GM19455 (cell line): ENCODE data around the gene SCMH1.

Experiments used
- ATAC-seq: cut with Tn5 transposase; IDR thresholded peaks from one replicate; pipeline ENCODE4 v1.9.1; 2021; ENCODE audit not compliant: unreplicated experiment

The SCMH1 gene

DNA sequence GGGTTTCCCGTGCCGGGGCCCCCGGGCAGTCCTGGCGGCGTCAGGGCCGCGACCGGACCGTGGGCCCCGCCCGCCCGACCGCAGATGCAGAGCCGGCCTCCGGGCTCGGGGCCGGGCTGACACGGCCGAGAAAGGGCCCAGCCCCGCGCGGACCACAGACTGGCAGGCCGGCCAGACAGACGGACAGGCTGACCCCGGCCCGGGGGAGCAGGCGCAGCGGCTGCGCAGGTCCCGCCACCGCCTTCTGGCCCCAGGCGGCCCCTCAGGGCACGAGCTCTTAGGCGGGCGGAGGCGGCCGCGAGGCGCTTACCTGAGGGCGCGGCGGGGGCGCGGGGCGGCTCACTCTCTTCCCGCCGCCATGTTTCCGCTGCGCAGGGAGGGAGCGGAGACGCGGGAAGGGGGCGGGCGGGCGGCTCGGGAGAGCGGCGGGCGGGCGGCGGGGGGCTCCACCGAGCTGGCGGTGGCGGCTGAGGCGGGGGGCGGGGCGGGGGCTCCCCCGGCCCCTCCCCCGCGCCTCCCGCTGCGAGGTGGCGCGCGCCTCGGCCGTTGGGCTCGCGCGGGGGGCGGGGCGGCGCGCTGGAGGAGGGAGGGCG, at the start of gene SCMH1:
SCMH1 (minus strand) TSS at position 558 of the 593 bp plus-strand sequence. CDS start 56,173 bp downstream, outside the sequence.
- ATAC-seq = peak; percentile 48

DNA sequence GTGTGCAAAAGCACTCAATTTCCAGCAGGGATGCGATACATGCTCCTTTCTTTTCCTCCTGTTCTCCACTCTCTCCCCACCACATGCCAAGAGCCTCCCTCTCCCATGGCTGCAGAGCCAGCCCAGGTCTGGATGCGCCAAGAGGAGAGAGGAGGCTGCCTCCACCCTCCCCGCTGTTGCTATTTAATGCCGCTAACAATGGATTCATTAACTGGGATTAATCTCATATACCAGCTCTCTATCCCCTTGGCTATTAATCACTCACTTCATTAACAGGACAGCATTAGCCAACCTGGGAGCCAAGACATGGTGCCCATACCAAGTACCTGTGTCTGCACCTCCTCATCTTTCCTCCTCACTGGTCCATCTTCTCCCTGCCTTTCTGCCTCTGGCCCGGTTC, 49.1 kb upstream of the SCMH1 start:
- ATAC-seq = no peak

DNA sequence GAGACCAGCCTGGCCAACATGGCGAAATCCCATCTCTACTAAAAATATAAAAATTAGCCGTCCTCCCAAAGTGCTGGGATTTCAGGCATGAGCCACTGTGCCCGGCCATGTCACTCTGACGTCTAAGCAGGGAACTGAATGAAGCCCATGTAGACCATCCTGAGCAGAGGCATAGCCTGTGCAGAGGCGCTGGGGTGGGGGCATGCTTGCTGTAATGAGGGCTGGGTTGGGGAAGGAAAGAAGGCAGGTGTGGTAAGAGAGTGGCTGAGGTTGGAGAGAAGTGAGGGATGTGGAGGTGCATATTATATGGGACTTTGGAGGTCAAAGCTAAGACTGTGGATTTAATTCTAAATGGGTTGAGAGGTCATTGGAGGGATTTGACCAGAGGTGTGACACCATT, 47.1 kb upstream of the SCMH1 start:
- no peak for ATAC-seq

DNA sequence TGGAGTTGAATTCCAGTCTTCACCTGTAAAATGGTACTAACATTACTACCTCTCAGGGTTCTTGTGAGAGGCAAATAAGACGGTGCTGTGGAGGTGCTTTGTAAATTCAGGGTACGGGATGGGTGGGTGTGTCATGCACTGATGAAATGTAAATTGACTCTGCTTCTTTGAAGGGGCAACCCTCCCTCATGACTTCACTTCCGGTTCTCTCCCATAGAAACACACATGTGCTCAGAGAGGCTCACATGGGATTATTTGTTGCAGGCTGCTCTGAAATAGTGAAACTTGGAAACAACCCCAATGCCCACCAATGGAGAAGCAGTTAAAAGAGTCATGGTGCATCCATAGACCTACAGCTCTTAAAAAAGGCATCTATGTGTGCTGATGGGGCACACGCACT, 44.9 kb upstream of the SCMH1 start:
- ATAC-seq = no peak

DNA sequence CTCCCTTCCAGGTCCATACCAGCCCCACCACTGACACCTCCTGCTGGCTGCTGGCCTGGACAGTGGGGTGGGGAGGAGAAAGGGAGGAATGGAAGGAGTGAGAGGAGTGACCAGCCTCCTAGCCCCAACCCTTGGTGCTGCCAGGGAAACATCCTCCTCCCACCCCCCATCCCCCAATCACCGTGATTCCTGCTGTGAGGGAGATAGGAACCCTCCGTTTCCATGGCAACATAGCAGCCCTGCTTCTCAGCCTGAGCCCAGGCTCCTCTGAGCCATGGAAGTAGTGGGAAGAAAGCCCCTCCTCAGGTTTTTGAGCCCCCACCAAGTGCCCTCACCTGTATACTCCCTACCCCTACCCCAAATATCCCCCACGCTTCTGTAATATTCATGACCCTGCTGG, 44.4 kb upstream of the SCMH1 start:
- ATAC-seq = no peak

DNA sequence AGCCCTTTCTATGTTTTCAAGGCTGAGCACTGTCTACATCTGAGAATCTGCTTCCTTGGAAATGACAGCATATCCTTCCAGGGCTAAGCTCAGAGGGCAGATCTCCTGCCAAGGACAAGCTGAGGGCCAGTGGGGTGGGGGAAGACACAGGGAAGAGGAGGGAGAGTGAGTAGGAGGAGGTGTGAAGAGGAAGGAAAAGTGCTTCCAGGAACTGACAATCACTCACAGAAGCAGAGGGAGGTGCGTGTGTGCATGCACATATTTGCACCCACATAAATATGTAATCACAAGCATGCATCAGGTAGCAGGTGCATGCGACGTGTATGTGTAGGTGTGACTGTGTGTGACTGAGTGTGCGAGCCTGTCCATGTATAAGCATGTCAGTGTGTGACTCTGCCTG, 43.7 kb upstream of the SCMH1 start:
- ATAC-seq = no peak

DNA sequence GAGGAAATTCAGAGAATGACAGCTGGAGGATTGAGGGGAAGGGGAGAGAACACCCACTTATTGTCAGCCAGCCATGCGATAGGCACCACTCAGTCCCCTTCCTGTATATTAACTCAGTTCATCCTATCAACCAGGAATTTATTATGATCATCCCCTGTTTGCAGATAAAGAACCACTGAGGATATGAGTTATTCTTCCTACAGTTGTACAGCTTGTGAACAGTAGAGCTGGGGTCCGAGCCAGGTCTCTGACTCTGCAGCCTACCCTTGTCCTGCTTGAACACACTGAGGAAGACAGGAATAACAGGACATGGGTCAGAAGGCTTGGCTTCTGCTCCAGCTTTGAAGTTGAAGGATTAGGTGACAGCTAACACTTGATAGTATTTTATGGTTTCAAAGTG, 42.0 kb upstream of the SCMH1 start:
- no peak for ATAC-seq

DNA sequence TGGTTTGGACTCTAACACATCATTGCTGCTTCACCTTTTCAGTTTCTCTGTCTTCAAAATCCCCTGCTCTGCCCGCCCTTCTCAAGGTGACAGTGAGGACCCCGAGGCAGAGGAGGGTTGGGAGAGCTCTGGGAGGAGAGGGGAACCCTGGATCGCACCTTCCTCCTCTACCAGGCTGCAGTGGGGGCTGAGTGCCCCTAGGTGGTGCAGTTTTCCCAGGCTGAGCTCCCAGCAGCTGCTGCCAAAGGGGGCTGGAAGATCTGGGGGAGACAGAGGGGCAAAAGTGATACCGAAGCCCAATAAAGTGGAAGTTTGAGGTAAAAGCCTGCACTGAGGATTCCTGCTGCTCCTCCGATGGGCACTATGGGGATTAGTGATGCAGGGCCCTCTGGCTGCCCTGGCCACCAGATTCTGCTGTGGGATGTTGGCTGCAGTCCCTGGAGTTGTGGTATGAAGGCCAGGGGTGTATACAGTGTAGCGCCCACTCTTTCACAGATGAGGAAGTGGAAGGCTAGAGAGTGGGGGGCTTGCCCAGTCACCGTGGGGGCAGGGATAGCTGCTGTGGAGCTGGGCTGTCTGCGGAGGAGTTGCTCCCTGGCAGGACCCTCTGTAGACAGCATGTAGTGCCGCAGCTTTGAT, 40.7 kb upstream of the SCMH1 start:
- no peak for ATAC-seq

DNA sequence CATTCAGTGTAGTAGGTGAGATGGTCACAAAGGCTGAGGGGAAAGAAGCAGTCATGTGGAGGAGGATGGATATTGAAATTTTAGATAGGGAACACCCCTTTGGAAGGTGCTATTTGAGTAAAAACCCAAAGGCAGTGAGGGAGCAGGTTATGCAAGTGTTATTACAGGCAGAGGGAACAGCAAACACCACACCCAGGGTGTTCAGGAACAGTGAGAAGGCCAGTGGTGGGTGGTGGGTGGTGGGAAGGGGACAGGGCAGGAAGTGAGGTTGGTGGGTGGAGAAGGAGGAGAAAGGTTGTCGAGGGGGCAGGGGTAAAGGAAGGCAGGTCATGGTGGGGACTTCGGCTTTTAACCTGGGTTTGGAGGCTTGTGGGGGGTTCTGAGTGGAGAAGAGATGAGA, 39.2 kb upstream of the SCMH1 start:
- ATAC-seq = no peak

DNA sequence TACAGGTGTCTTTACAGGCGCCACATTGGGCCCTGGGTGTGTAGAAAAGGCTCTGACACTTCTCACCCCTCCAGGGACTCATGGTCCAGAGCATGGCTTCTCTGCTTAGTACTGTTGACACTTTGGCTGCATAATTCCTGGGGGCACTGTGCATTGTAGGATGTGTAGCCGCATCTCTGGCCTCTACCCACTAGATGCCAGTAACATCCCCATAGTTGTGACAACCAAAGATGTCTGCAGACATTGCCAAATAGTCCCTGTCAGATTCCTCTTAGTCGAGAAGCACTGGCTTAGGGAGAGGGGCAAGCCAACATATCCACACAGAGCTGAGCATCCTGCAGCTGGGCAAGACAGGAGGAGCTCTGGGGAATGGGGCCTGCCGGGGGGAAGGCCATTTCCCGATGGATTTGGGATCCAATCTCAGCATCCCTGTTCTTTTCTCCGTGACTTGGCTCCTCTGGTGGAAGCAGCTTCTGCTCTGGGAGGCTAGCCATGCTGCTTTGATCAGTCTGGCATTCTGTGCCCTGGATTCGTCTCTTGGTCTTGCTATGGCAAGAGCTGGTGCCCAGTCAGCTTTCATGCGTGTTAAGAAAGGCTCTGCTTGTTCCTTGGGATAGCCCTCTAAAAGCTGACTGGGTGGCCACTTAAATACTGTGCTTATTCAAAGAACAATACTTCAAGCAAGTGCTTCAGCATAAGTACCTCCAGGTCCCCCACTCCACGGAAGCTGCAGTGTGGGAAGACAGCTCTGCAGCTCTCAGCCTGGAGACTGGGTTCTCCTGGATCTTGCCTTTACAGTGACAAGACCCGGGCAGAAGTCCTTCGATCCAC, 38.3 kb upstream of the SCMH1 start:
- ATAC-seq = no peak

DNA sequence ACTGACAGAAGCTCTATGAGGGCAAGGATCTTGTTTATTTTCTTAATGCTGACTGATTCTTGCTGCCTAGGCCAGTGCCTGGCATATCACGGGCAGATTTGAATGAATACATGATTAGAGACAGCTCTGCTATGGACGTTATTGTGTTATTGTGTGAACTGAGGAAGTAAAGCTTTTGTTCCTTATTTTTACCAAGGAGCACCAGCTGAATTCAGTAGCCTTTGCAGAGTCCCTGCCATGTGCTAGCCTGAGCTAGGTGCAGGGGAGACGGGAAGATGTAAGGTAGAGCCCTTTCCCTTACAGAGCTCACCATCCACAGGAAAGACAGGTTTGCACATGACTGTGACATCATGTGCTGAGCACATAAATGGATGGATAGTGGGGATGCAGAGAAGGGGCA, 36.0 kb upstream of the SCMH1 start:
- ATAC-seq = no peak

DNA sequence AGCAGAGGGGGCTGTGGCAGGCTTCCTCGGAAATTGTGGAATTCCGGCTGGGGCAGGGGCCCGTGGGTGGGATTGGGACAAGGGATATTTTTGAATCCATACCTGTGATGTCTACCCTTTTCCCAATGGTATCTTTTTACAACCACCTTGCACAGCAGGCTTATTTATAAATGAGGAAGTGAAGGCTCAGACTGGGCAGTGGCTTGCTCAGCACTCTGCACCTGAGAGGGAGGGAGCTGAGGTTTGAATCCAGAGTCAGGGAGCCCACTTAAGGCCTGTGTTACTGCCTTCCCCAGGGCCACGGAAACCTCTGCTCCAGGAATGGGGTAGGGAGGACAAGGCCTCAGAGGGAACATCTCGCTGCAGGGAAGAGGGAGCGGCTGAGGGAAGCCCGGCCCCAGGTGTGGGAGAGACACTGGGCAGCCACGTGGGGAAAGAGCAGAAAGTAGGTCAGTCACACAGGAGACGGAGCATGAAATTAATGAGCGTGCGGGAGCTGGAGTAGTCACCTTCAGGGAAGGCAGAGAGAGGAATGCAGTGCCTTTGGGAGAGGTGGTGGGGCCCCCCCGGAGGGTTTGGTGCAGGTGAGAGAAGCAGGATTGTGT, 35.4 kb upstream of the SCMH1 start:
- ATAC-seq = no peak

DNA sequence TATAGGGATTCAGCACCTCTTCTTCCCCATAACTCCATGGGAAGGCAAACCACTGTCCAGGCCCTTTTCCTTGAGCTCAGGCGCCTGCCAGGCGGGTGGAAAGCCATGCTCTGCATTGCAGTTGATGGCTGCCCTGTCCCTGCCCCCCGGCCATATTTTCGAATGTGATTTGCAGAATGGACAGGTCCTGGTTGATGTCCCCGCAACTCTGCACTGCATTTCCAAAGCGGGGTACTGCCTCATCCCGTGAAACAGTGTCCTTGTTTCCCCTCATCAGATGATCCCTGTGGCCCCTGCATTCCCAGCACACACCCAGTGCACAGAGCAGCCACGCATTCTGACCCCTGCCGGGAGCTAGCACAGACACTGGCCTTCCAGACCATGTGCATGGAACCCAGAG, 33.7 kb upstream of the SCMH1 start:
- no peak for ATAC-seq

DNA sequence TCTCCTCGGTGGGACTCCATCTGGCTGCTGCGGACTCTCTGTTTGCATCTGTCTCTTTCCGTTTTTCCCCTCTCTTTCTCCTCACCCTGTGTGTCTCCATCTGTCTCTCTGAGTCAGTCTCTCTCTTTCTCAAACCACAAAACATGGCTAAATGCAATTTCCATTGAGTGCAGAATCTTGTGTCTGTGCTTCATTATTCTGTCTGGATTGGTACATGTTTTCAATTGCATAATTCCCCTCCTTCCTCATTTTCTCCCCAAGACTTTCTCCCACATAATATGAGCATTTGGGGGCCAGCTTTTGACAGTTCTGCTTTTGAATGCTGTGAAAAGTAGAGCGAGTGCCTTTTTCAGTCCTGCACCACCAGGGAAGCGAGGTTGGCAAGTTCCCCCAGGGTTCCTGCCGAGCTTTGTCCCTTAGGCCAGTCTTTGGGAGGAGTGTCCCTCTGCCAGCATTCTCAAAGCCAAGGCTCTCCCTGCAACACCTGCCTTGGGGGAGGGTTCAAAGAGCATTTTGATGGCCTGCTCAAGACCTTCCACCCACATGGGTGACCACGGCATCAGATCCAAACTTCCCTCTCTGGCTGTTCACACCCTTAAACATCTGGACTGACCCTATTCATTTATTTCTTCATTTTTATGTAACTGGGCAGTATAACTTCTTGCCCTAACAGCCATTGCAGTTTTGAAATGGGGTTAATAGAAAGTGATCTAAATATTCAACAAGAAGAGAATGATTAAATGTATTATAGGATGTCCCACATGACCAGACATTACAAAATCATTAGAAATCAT, 32.8 kb upstream of the SCMH1 start:
- ATAC-seq = no peak

DNA sequence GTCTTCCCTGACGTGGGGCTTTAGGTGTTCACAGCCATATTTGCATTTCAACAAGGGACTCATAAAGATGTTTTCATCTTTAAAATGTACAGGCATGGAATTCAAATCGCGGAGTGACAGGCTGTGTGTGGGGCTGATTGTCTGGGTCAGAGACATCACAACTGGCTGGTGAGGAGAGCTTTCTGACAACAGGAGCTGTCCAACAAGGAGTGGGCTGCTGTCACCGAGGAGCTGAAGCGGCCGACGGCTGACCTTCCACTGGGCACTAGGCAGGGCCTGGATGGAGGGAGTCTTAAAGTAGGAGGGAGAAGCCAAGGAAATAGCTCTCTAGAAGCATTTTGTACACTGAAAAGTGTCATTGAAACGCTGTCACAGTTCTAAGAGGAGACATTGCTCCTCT, 30.5 kb upstream of the SCMH1 start:
- ATAC-seq = no peak

DNA sequence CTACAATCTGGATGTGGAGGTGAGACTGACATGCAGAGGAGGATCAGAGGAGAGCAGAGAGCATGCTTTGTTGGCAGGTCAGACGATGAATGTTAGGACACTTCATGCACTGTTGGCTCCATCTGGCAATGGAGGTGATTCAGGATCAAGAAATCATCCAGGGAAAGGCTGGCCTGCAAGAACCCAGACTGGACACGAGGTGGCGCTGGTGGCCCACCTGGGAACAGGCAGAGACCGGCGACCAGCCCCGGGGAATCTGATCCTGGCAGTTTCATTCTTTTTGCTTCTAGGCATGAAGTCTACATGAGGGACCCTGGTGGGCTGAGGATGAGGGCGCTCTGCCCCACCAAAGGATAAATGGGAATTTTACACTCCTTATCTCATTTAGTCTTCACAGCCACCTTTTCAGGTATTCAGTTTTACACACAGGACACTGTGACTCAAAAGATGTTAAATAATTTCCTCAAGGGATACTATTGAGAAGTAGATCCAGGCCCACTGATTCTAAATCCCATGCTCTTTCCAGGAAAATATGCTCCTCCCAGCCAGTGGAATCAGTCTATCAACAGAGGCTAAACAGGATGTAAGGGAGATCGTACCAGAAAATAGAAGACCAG, 26.2 kb upstream of the SCMH1 start:
- no peak for ATAC-seq

DNA sequence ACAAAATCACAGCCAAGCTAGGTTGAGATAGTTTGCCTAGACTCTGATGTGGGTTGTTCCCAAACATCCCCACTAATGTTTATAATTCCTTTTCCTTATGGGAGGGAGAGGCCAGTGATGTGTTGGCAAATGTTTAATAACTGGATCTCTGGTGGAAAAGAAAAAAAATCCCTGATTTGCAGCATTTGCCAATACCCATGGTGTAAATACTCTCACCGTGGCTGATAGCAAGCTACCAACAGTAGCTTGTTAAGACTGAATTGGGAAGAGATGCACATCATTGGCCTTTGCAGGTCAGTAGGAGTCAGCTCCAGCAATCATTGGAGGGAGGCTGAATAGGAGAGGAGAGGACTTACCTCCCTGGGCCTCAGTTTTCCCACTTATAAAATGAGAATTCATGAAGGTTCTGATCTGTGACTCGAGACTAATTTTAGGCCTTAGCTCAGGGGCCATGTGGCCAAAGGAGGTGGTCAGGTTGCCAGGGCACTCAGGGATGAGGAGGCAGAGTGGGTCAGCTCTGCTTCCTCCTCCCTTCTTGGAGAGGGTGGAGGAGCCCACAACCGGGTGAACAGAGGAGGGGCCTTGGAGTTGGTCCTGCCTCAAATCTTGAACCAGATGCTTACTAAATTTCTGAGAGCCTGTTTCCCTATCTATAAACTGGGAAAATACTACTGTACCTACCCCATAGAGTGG, 20.0 kb upstream of the SCMH1 start:
- ATAC-seq = no peak

DNA sequence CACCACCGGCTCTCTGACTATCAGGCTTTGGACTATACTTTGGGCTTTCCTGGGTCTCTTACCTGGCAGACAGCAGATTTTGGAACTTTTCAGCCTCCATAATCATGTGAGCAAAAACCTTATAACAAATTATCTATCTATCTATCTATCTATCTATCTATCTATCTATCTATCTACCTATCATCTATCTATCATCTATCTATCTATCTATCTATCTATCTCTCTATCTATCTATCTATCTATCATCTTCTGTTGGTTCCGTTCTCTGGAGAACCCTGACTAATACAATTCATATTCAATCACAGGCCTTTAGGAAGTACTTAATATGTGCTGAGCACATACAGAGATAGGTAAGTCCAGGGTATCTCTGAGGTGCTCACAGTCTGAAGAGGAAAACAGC, 18.7 kb upstream of the SCMH1 start:
- no peak for ATAC-seq

DNA sequence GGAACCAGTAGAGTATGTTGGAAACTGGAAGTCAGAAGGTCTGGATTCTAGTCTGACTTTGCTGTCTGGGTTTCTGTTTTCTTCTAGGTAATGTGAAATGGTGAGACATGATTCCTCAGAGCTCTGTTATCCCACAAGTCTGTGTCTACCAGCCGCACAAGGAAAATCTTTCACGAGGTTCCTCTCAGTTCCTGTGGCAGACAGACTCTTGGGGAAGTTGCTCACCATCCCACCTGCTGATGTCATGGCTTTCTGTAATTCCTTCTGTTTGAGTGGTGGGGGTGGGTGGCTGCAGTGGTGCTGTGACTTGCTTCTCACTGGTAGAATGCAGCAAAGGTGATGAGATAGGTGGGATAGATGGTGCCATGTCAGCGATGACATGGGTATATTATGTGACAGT, 17.1 kb upstream of the SCMH1 start:
- no peak for ATAC-seq

DNA sequence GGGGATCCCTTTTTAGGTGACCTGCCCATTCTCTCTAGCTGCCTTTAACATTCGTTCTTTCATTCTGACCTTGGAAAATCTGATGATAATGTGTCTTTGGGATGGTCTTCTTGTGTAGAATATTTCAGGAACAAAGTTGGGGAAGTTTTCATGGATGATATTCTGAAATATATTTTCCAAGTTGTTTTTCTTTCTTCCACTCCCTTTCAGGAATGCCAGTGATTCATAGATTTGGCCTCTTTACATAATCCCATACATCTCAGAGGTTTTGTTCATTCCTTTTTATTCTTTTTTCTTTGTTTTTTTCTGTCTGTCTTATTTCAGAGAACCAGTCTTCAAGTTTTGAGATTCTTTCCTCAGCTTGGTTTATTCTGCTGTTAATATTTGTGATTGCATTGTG, 13.9 kb upstream of the SCMH1 start:
- no peak for ATAC-seq
